CD14-positive monocyte (primary cell): Measurements from ENCODE around the gene GAS6. TPM values are rescaled to one million over a fixed set of nuclear protein-coding genes. Genes with fewer than 3 reads are reported as not detected.

Experiments
- DNase-seq, 3 donors: peaks; one replicate each; pipeline ENCODE4 v3.0.0-alpha.2; 2011 to 2022
- H2AFZ ChIP-seq: 2 replicates; pipeline ENCODE4 v1.6.0; 2012; ENCODE audit warnings: mild to moderate bottlenecking, low read depth, low read length, inconsistent platforms; ENCODE audit not compliant: insufficient read depth, poor library complexity, severe bottlenecking
- H3K27ac ChIP-seq, 2 donors: 1 replicate in 1 of 2; 2 replicates in 1 of 2; pipeline ENCODE4 v1.5.1; 2012 to 2013; ENCODE audit warnings: low read length in 2 of 2, control low read depth in 1 of 2, inconsistent platforms in 1 of 2, low read depth in 1 of 2, mild to moderate bottlenecking in 1 of 2
- H3K27me3 ChIP-seq, 2 donors: one replicate each; pipeline versions ENCODE4 v1.6.0 to v1.6.1; 2011 to 2013; ENCODE audit warnings: low read length in 2 of 2; ENCODE audit not compliant: control insufficient read depth in 2 of 2, insufficient read depth in 2 of 2
- H3K36me3 ChIP-seq, 2 donors: replicated peaks in 1 of 2; 1 replicate in 1 of 2; 2 replicates in 1 of 2; pipeline versions ENCODE4 v1.5.1 to v1.6.1; 2012 to 2013; ENCODE audit warnings: low read length in 2 of 2, control low read depth in 1 of 2, inconsistent platforms in 1 of 2, mild to moderate bottlenecking in 1 of 2; ENCODE audit not compliant: insufficient read depth in 2 of 2, control insufficient read depth in 1 of 2
- H3K4me1 ChIP-seq, 2 donors: 1 replicate in 1 of 2; 2 replicates in 1 of 2; pipeline versions ENCODE4 v1.5.1 to v1.6.1; 2012 to 2013; ENCODE audit warnings: low read length in 2 of 2, control low read depth in 1 of 2, inconsistent platforms in 1 of 2, mild to moderate bottlenecking in 1 of 2, moderate library complexity in 1 of 2; ENCODE audit not compliant: insufficient read depth in 2 of 2, control insufficient read depth in 1 of 2
- H3K4me2 ChIP-seq: replicated peaks from 2 replicates; pipeline ENCODE3; 2012; ENCODE audit warnings: low read length, moderate library complexity, mild to moderate bottlenecking; ENCODE audit not compliant: poor library complexity, severe bottlenecking; ENCODE audit errors: extremely low read depth
- H3K4me3 ChIP-seq, 3 experiments: fragments of 200-600 bp in 1 of 3; sonication (generic) in 1 of 3; replicated peaks in 1 of 3; 1 replicate in 2 of 3; 2 replicates in 1 of 3; pipeline ENCODE4 v1.5.1; 2011 to 2013; ENCODE audit warnings: low read length in 3 of 3, mild to moderate bottlenecking in 3 of 3, control low read depth in 2 of 3, low read depth in 2 of 3, inconsistent platforms in 1 of 3, moderate library complexity in 1 of 3
- H3K79me2 ChIP-seq: 2 replicates; pipeline ENCODE4 v1.6.0; 2012; ENCODE audit warnings: mild to moderate bottlenecking, control low read depth, inconsistent platforms, low read length, moderate library complexity; ENCODE audit not compliant: insufficient read depth
- H3K9ac ChIP-seq: 2 replicates; pipeline ENCODE4 v1.6.0; 2017; ENCODE audit warnings: low read length, mild to moderate bottlenecking; ENCODE audit not compliant: insufficient read depth, poor library complexity, severe bottlenecking
- H3K9me3 ChIP-seq, 2 donors: replicated peaks in 1 of 2; 1 replicate in 1 of 2; 2 replicates in 1 of 2; pipeline versions ENCODE4 v1.5.1 to v1.6.1; 2012 to 2013; ENCODE audit warnings: low read length in 2 of 2, control low read depth in 1 of 2; ENCODE audit not compliant: control insufficient read depth in 1 of 2, insufficient read depth in 1 of 2
- H4K20me1 ChIP-seq: 2 replicates; pipeline ENCODE4 v1.6.0; 2012; ENCODE audit warnings: mild to moderate bottlenecking, low read length, control low read depth, moderate library complexity; ENCODE audit not compliant: insufficient read depth
- H3K27ac Mint-ChIP-seq, 7 donors: one replicate each; pipeline ENCODE4 v1.8.0; 2020; ENCODE audit warnings: mild to moderate bottlenecking in 7 of 7, mixed read lengths in 7 of 7, moderate library complexity in 6 of 7, inconsistent platforms in 2 of 7
- H3K27me3 Mint-ChIP-seq, 3 donors: one replicate each; pipeline ENCODE4 v1.8.0; 2021 to 2022; ENCODE audit warnings: low read depth in 3 of 3, mild to moderate bottlenecking in 3 of 3, mixed read lengths in 3 of 3, moderate library complexity in 3 of 3, inconsistent platforms in 1 of 3
- H3K36me3 Mint-ChIP-seq, 2 donors: one replicate each; pipeline ENCODE4 v1.8.0; 2020; ENCODE audit warnings: mixed read lengths in 2 of 2, inconsistent platforms in 1 of 2, mild to moderate bottlenecking in 1 of 2
- H3K4me1 Mint-ChIP-seq: one replicate; pipeline ENCODE4 v1.8.0; 2020; ENCODE audit warnings: mild to moderate bottlenecking, mixed read lengths
- H3K4me3 Mint-ChIP-seq, 2 donors: one replicate each; pipeline ENCODE4 v1.8.0; 2020; ENCODE audit warnings: mild to moderate bottlenecking in 2 of 2, mixed read lengths in 2 of 2, moderate library complexity in 1 of 2
- H3K9me3 Mint-ChIP-seq, 7 donors: one replicate each; pipeline ENCODE4 v1.8.0; 2020 to 2022; ENCODE audit warnings: mixed read lengths in 7 of 7, mild to moderate bottlenecking in 6 of 7, moderate library complexity in 6 of 7, inconsistent platforms in 2 of 7
- CTCF ChIP-seq: fragments of 200-600 bp; IDR thresholded peaks from one replicate; pipeline ENCODE4 v1.8.0; 2022; ENCODE audit warnings: antibody characterized with exemption, mild to moderate bottlenecking
- WGBS: methylation state at CpG from one replicate; pipeline ENCODE4 v1.1.5; 2013; ENCODE audit warnings: missing lambda C conversion rate; ENCODE audit not compliant: insufficient coverage; 5-methylcytosine and 5-hydroxymethylcytosine counted together
- intact Hi-C, 2 donors: fragments of 100-400 bp; cut with micrococcal nuclease; formaldehyde crosslinking; loops; one replicate each; pipeline versions ENCODE4 v1.15.0 to v1.15.1; 2023
- polyA plus RNA-seq, 3 donors: library from polyadenylated mRNA; depleted of rRNA in 1 of 3; unstranded in 2 of 3; stranded (reverse) in 1 of 3; fragments of 300-500 nt in 2 of 3; fragments of >200 nt in 1 of 3; fragmentation: Illumina TruSeq in 2 of 3; gene quantifications; 1 replicate in 2 of 3; 2 replicates in 1 of 3; pipeline ENCODE4 v1.2.3, GENCODE V29; 2012 to 2021

GAS6 gene
- polyA plus RNA-seq, 3 donors: 1.8 to 7.5 (median 1.9) TPM

GRCh38 chr13:113839536-113840204, 24.2 kb downstream of the GAS6 start:
- H3K79me2 ChIP-seq: no peaks in the 10 kb centered on the region
- no peak for TF ChIP-seq CTCF
- Mint-ChIP-seq H3K4me1 (peaks cover 11% of the 10 kb centered on the region), H3K27me3 (peaks cover 18 to 38% (median 23%) of the 10 kb centered on the region in 3 donors), H3K27ac (no peak overlapping the region), H3K36me3 (peaks cover 5 to 32% of the 10 kb centered on the region in 2 donors), H3K9me3 (peaks cover 0 to 10% (median 5%) of the 10 kb centered on the region in 7 donors), H3K4me3 (no peak overlapping the region)
- H3K4me1 ChIP-seq: no peaks in the 10 kb centered on the region
- DNase-seq: no peak
- H3K4me2 ChIP-seq: no peak overlapping the region
- intact Hi-C loops: no loop called here
- H4K20me1 ChIP-seq: no peaks in the 10 kb centered on the region
- 93% methylated on average over 24 of the region's 24 CpGs for WGBS
- H3K4me3 ChIP-seq: no peak overlapping the region
- H3K27ac ChIP-seq: no peak overlapping the region
- H3K9ac ChIP-seq: no peak overlapping the region
- no peak overlapping the region for H2AFZ ChIP-seq
- H3K36me3 ChIP-seq: no peaks in the 10 kb centered on the region
- no peaks in the 10 kb centered on the region for H3K9me3 ChIP-seq
- H3K27me3 ChIP-seq: peaks cover 0 to 20% of the 10 kb centered on the region in 2 donors

- intact Hi-C loops: no loop called here
- peaks cover 0 to 11% (median 2%) of the 10 kb centered on the region in 7 donors for H3K9me3 Mint-ChIP-seq
These were observed 25.1 kb downstream of the GAS6 start for GRCh38 chr13:113838711-113839201.

More at GRCh38 chr13:113838711-113839201, 25.1 kb downstream of the GAS6 start:
- Histone ChIP-seq H3K4me1 (no peaks in the 10 kb centered on the region), H3K9ac (no peak overlapping the region), H2AFZ (no peak overlapping the region), H3K36me3 (no peaks in the 10 kb centered on the region), H3K79me2 (no peaks in the 10 kb centered on the region), H3K4me3 (no peak overlapping the region), H3K27me3 (peaks cover 0 to 15% of the 10 kb centered on the region in 2 donors), H4K20me1 (no peaks in the 10 kb centered on the region), H3K9me3 (no peaks in the 10 kb centered on the region), H3K27ac (no peak overlapping the region), H3K4me2 (no peak overlapping the region)
- Mint-ChIP-seq H3K4me3 (no peak overlapping the region), H3K27me3 (peaks cover 15 to 30% (median 18%) of the 10 kb centered on the region in 3 donors), H3K27ac (no peak overlapping the region), H3K4me1 (peaks cover 11% of the 10 kb centered on the region), H3K36me3 (peaks cover 10 to 34% of the 10 kb centered on the region in 2 donors)
- TF ChIP-seq CTCF: no peak
- WGBS: 96% methylated on average over 4 of the region's 8 CpGs
- no peak for DNase-seq
